Measurements from ENCODE around the gene ALOXE3. TPM values are rescaled to one million over a fixed set of nuclear protein-coding genes. Genes with fewer than 3 reads are reported as not detected.

ALOXE3 gene
- total and polyA plus RNA-seq, 4 donors: 0.12 to 0.68 (median 0.28) TPM; not detected in 1

DNA sequence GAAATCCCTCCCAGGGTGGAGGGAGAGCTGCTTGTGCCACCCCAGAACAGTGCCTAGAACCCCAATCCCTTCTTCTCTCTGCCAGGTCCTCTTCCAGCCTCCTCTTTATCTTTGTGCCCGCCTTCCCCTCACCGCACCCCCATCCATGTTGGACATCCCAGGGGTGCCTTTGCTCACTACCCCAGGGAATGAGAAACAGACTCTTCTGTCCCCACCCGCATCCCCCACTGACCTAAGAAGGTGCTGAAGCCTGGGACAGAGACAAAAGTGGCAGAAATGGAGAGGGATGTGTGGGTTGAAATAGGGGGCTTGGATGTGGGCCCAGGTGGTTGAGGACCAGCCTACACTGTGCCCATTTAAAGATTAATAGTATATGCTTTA lies 62.5 kb downstream of the ALOXE3 start:
- ATAC-seq (ENCODE audit: insufficient read depth, low FRiP score): no peak
- H3K4me1 ChIP-seq (ENCODE audit: control insufficient read depth in 5 of 5, insufficient read depth in 5 of 5, low read length in 5 of 5): peaks cover 0 to 8% (median 2%) of the 10 kb centered on the region in 5 donors
- H3K27me3 ChIP-seq (ENCODE audit: control insufficient read depth in 3 of 3, insufficient read depth in 3 of 3, low read length in 2 of 3): peaks cover 0 to 27% (median 17%) of the 10 kb centered on the region in 3 donors
- no peaks in the 10 kb centered on the region for H3K9me3 ChIP-seq (ENCODE audit: control insufficient read depth in 4 of 4, insufficient read depth in 3 of 4, low read length in 3 of 4)
- WGBS, 2 donors: 62 to 64% methylated on average over 3 of the region's 3 CpGs
- H3K36me3 ChIP-seq (ENCODE audit: control insufficient read depth in 4 of 4, insufficient read depth in 4 of 4, low read length in 4 of 4): no peaks in the 10 kb centered on the region
- no peak for DNase-seq
- H3K27ac ChIP-seq (ENCODE audit: low read depth in 1 of 2, low read length in 1 of 2): peak overlapping the region in 1 of 2 donors; percentile 80
- no peak overlapping the region for H3K9ac ChIP-seq (ENCODE audit: insufficient read depth in 1 of 2, low read length in 2 of 2)
- no peak for TF ChIP-seq CTCF (IDR thresholded peaks at IDR 0.05; ENCODE audit: control extremely low read depth, extremely low read depth)
- no peak overlapping the region for H3K4me3 ChIP-seq

DNA sequence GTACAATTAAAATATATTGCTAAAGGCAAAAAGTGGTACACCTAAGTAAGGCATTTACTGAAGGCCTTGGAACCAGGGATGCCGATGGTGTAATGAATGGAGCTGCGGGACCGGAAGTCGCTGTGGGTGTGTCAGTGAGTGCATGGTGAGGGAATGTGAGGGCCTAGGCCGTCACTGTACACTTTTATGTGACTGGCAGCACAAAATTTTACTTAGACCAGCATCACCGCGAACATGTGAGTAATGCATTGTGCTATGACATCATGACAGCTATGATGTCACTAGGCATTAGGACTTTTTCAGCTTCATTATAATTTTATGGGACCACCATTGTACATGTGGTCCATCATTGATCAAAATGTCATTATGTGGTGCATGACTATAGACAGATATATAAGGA lies 64.7 kb downstream of the ALOXE3 start:
- TF ChIP-seq CTCF (IDR thresholded peaks at IDR 0.05; ENCODE audit: control extremely low read depth, extremely low read depth): no peak
- DNase-seq: no peak
- H3K27me3 ChIP-seq (ENCODE audit: control insufficient read depth in 3 of 3, insufficient read depth in 3 of 3, low read length in 2 of 3): peaks cover 0 to 6% (median 0%) of the 10 kb centered on the region in 3 donors
- H3K9ac ChIP-seq (ENCODE audit: insufficient read depth in 1 of 2, low read length in 2 of 2): no peak overlapping the region
- ATAC-seq (ENCODE audit: insufficient read depth, low FRiP score): no peak
- 95% methylated on average over 7 of the region's 7 CpGs for WGBS, 2 donors
- H3K9me3 ChIP-seq (ENCODE audit: control insufficient read depth in 4 of 4, insufficient read depth in 3 of 4, low read length in 3 of 4): no peaks in the 10 kb centered on the region
- no peak overlapping the region for H3K27ac ChIP-seq (ENCODE audit: low read depth in 1 of 2, low read length in 1 of 2)
- H3K36me3 ChIP-seq (ENCODE audit: control insufficient read depth in 4 of 4, insufficient read depth in 4 of 4, low read length in 4 of 4): no peaks in the 10 kb centered on the region
- peaks cover 0 to 8% (median 2%) of the 10 kb centered on the region in 5 donors for H3K4me1 ChIP-seq (ENCODE audit: control insufficient read depth in 5 of 5, insufficient read depth in 5 of 5, low read length in 5 of 5)
- no peak overlapping the region for H3K4me3 ChIP-seq

- H3K4me1 ChIP-seq (ENCODE audit: control insufficient read depth in 5 of 5, insufficient read depth in 5 of 5, low read length in 5 of 5): peaks cover 0 to 8% (median 2%) of the 10 kb centered on the region in 5 donors
- no peak overlapping the region for H3K27ac ChIP-seq (ENCODE audit: low read depth in 1 of 2, low read length in 1 of 2)
- no peaks in the 10 kb centered on the region for H3K36me3 ChIP-seq (ENCODE audit: control insufficient read depth in 4 of 4, insufficient read depth in 4 of 4, low read length in 4 of 4)
- no peak for ATAC-seq (ENCODE audit: insufficient read depth, low FRiP score)
- WGBS, 2 donors: 94 to 97% methylated on average over 6 of the region's 6 CpGs
- H3K9ac ChIP-seq (ENCODE audit: insufficient read depth in 1 of 2, low read length in 2 of 2): no peak overlapping the region
- no peak overlapping the region for H3K4me3 ChIP-seq
- no peaks in the 10 kb centered on the region for H3K9me3 ChIP-seq (ENCODE audit: control insufficient read depth in 4 of 4, insufficient read depth in 3 of 4, low read length in 3 of 4)
- no peak for DNase-seq
- no peak for TF ChIP-seq CTCF (IDR thresholded peaks at IDR 0.05; ENCODE audit: control extremely low read depth, extremely low read depth)
- no peaks in the 10 kb centered on the region for H3K27me3 ChIP-seq (ENCODE audit: control insufficient read depth in 3 of 3, insufficient read depth in 3 of 3, low read length in 2 of 3)
Measured at GRCh38 chr17:8052256-8053252, 65.8 kb downstream of the ALOXE3 start.

Measured in lung (tissue), 12 donors.